Liver (tissue), 9 donors: ENCODE results near the gene KYNU. TPM values are rescaled to one million over a fixed set of nuclear protein-coding genes. Genes with fewer than 3 reads are reported as not detected.

Experiments used
- DNase-seq: peaks from one replicate; pipeline ENCODE4 v3.0.0-alpha.2; 2017; ENCODE audit warnings: low spot score
- H3K27ac ChIP-seq, 2 donors: one replicate each; pipeline ENCODE4 v1.7.0; 2013; ENCODE audit warnings: inconsistent platforms in 2 of 2, low read length in 2 of 2, control low read depth in 1 of 2, low read depth in 1 of 2, mild to moderate bottlenecking in 1 of 2
- H3K27me3 ChIP-seq, 4 donors: one replicate each; pipeline versions ENCODE4 v1.6.1 to v1.7.0; 2013; ENCODE audit warnings: low read length in 3 of 4, inconsistent platforms in 1 of 4, mild to moderate bottlenecking in 1 of 4, moderate library complexity in 1 of 4; ENCODE audit not compliant: control insufficient read depth in 4 of 4, insufficient read depth in 4 of 4
- H3K36me3 ChIP-seq, 4 donors: one replicate each; pipeline versions ENCODE4 v1.6.1 to v1.7.0; 2013; ENCODE audit warnings: low read length in 3 of 4, mild to moderate bottlenecking in 3 of 4, low read depth in 1 of 4, moderate library complexity in 1 of 4; ENCODE audit not compliant: control insufficient read depth in 4 of 4, insufficient read depth in 3 of 4
- H3K4me1 ChIP-seq, 4 donors: one replicate each; pipeline versions ENCODE4 v1.6.1 to v1.7.0; 2013; ENCODE audit warnings: low read length in 3 of 4, mild to moderate bottlenecking in 3 of 4, moderate library complexity in 1 of 4; ENCODE audit not compliant: control insufficient read depth in 4 of 4, insufficient read depth in 4 of 4
- H3K4me3 ChIP-seq, 3 donors: one replicate each; pipeline versions ENCODE4 v1.6.1 to v1.7.0; 2013; ENCODE audit warnings: low read length in 3 of 3, control low read depth in 1 of 3, low read depth in 1 of 3, mild to moderate bottlenecking in 1 of 3
- H3K9ac ChIP-seq, 2 donors: one replicate each; pipeline ENCODE4 v1.7.0; 2013; ENCODE audit warnings: low read length in 2 of 2, mild to moderate bottlenecking in 2 of 2, moderate library complexity in 2 of 2, control low read depth in 1 of 2, low read depth in 1 of 2
- H3K9me3 ChIP-seq, 4 donors: one replicate each; pipeline versions ENCODE4 v1.6.1 to v1.7.0; 2013; ENCODE audit warnings: low read length in 3 of 4; ENCODE audit not compliant: control insufficient read depth in 4 of 4
- ATF3 ChIP-seq: IDR thresholded peaks from 2 replicates; pipeline ENCODE4 v1.6.1; 2016; ENCODE audit warnings: antibody characterized with exemption
- CTCF ChIP-seq: fragments of 150-350 bp; IDR thresholded peaks from 2 replicates; pipeline ENCODE4 v1.5.1; 2017; ENCODE audit warnings: improper control_type of control experiment, low read depth, low read length; ENCODE audit not compliant: missing input control
- EGR1 ChIP-seq, 2 donors: IDR thresholded peaks; 2 replicates each; pipeline ENCODE4 v1.6.1; 2016 to 2018; ENCODE audit warnings: antibody characterized with exemption in 2 of 2, low read depth in 2 of 2
- FOXA1 ChIP-seq: IDR thresholded peaks from 2 replicates; pipeline ENCODE4 v1.6.1; 2016; ENCODE audit warnings: antibody characterized with exemption
- FOXA2 ChIP-seq: IDR thresholded peaks from 2 replicates; pipeline ENCODE4 v1.6.1; 2016; ENCODE audit warnings: antibody characterized with exemption
- GABPA ChIP-seq, 2 donors: IDR thresholded peaks in 1 of 2; conservative IDR thresholded peaks in 1 of 2; 2 replicates each; pipeline ENCODE4 v1.6.1; 2016; ENCODE audit warnings: antibody characterized with exemption in 2 of 2, mild to moderate bottlenecking in 1 of 2, moderate library complexity in 1 of 2
- HNF4A ChIP-seq, 2 donors: conservative IDR thresholded peaks; 2 replicates each; pipeline ENCODE4 v1.6.1; 2016; ENCODE audit warnings: antibody characterized with exemption in 2 of 2, mild to moderate bottlenecking in 2 of 2
- HNF4G ChIP-seq: IDR thresholded peaks from 2 replicates; pipeline ENCODE4 v1.6.1; 2016; ENCODE audit warnings: antibody characterized with exemption
- JUND ChIP-seq, 2 donors: IDR thresholded peaks; 2 replicates each; pipeline ENCODE4 v1.6.1; 2016; ENCODE audit warnings: antibody characterized with exemption in 2 of 2
- MAX ChIP-seq: IDR thresholded peaks from 2 replicates; pipeline ENCODE4 v1.6.1; 2016; ENCODE audit warnings: antibody characterized with exemption
- NR2F2 ChIP-seq: IDR thresholded peaks from 2 replicates; pipeline ENCODE4 v1.6.1; 2016; ENCODE audit warnings: antibody characterized with exemption
- RAD21 ChIP-seq, 2 donors: IDR thresholded peaks; 2 replicates each; pipeline ENCODE4 v1.6.1; 2016; ENCODE audit warnings: antibody characterized with exemption in 2 of 2, mild to moderate bottlenecking in 2 of 2
- REST ChIP-seq: IDR thresholded peaks from 2 replicates; pipeline ENCODE4 v1.6.1; 2016; ENCODE audit warnings: antibody characterized with exemption, mild to moderate bottlenecking
- RXRA ChIP-seq, 2 donors: IDR thresholded peaks; 2 replicates each; pipeline ENCODE4 v1.6.1; 2017 to 2018; ENCODE audit warnings: antibody characterized with exemption in 2 of 2, mild to moderate bottlenecking in 1 of 2
- SP1 ChIP-seq: IDR thresholded peaks from 2 replicates; pipeline ENCODE4 v1.6.1; 2018; ENCODE audit warnings: antibody characterized with exemption, mild to moderate bottlenecking
- TAF1 ChIP-seq: conservative IDR thresholded peaks from 2 replicates; pipeline ENCODE4 v1.6.1; 2016; ENCODE audit warnings: antibody characterized with exemption, mild to moderate bottlenecking
- YY1 ChIP-seq: IDR thresholded peaks from 2 replicates; pipeline ENCODE4 v1.6.1; 2016; ENCODE audit warnings: antibody characterized with exemption, mild to moderate bottlenecking
- ZBTB33 ChIP-seq: IDR thresholded peaks from 2 replicates; pipeline ENCODE4 v1.6.1; 2016; ENCODE audit warnings: antibody characterized with exemption
- WGBS: extraction: QIAGEN DNeasy Blood & Tissue Kit; methylation state at CpG from one replicate; pipeline ENCODE4 v1.1.7; 2013; 5-methylcytosine and 5-hydroxymethylcytosine counted together
- polyA plus RNA-seq, 2 donors: library from polyadenylated mRNA; stranded (reverse) in 1 of 2; unstranded in 1 of 2; fragments of 200-250 nt in 1 of 2; fragments of >200 nt in 1 of 2; fragmentation: Nextera tagmentation in 1 of 2; extraction: Ambion mirVana in 1 of 2; gene quantifications; one replicate each; pipeline versions ENCODE4 v1.2.1 to v1.2.3, GENCODE V29; 2013 to 2015
- total RNA-seq, 2 donors: library from RNA; depleted of rRNA; stranded (reverse); fragments of >200 nt; gene quantifications; one replicate each; pipeline ENCODE4 v1.2.3, GENCODE V29; 2014
- donor health status: healthy.
- donor health status: healthy.
- donor health status: healthy.
- donor health status: healthy.
- donor health status: healthy.

The KYNU gene
- total and polyA plus RNA-seq, 4 donors, result 24.0 to 64.3 (median 32.8) TPM

- Histone ChIP-seq H3K4me3 (no peak overlapping the region), H3K9ac (no peak overlapping the region), H3K27ac (no peak overlapping the region), H3K4me1 (no peaks in the 10 kb centered on the region), H3K36me3 (peaks cover 2 to 12% (median 8%) of the 10 kb centered on the region in 4 donors), H3K27me3 (no peaks in the 10 kb centered on the region), H3K9me3 (no peaks in the 10 kb centered on the region)
- TF ChIP-seq REST (no peak), CTCF (no peak), HNF4A (conservative IDR thresholded peaks at IDR 0.05) (no peak), NR2F2 (no peak)
- 95% methylated on average over 2 of the region's 2 CpGs for WGBS
- no peak for DNase-seq
Observed at GRCh38 chr2:143029141-143029540, 151.7 kb downstream of the KYNU start.

GRCh38 chr2:143030127-143030526 lies 152.7 kb downstream of the KYNU start:
- H3K36me3 ChIP-seq, result peaks cover 2 to 12% (median 9%) of the 10 kb centered on the region in 4 donors
- no peaks in the 10 kb centered on the region for H3K4me1 ChIP-seq
- no peak overlapping the region for H3K27ac ChIP-seq
- no peaks in the 10 kb centered on the region for H3K9me3 ChIP-seq
- 83% methylated on average over 2 of the region's 2 CpGs for WGBS
- no peaks in the 10 kb centered on the region for H3K27me3 ChIP-seq
- no peak for TF ChIP-seq ZBTB33
- no peak for TF ChIP-seq MAX
- TF ChIP-seq RXRA (IDR thresholded peaks at IDR 0.05), result no peak
- TF ChIP-seq NR2F2, result no peak
- no peak for TF ChIP-seq GABPA (IDR thresholded peaks at IDR 0.05 in 1 of 2, conservative IDR thresholded peaks at IDR 0.05 in 1 of 2)
- no peak for TF ChIP-seq EGR1 (IDR thresholded peaks at IDR 0.05; ENCODE audit: low read depth in 2 of 2)
- TF ChIP-seq CTCF, result no peak
- TF ChIP-seq YY1, result no peak
- TF ChIP-seq REST, result no peak
- TF ChIP-seq TAF1, result no peak
- no peak for TF ChIP-seq FOXA1
- TF ChIP-seq FOXA2, result no peak
- no peak for TF ChIP-seq ATF3
- no peak for TF ChIP-seq JUND (IDR thresholded peaks at IDR 0.05)
- no peak for TF ChIP-seq SP1
- no peak for TF ChIP-seq HNF4A (conservative IDR thresholded peaks at IDR 0.05)
- TF ChIP-seq HNF4G, result no peak
- TF ChIP-seq RAD21 (IDR thresholded peaks at IDR 0.05), result no peak
- no peak overlapping the region for H3K4me3 ChIP-seq
- no peak for DNase-seq
- H3K9ac ChIP-seq, result no peak overlapping the region
